Fibroblast of lung (primary cell): ENCODE data around the gene RAD18.

Experiments used
- EZH2 ChIP-seq: IDR thresholded peaks from 2 replicates; pipeline ENCODE4 v1.5.1; 2012; ENCODE audit warnings: low read length, control low read depth, mild to moderate bottlenecking; ENCODE audit errors: missing control alignments
- TF ChIP-seq, protein P1 (sequence below), 2 donors: IDR thresholded peaks in 1 of 2; conservative IDR thresholded peaks in 1 of 2; 1 replicate in 1 of 2; 2 replicates in 1 of 2; pipeline ENCODE4 v1.5.1; 2011 to 2012; ENCODE audit warnings: low read length in 2 of 2, control low read depth in 1 of 2, inconsistent platforms in 1 of 2, low read depth in 1 of 2, mild to moderate bottlenecking in 1 of 2

- TF ChIP-seq, protein P1, sequence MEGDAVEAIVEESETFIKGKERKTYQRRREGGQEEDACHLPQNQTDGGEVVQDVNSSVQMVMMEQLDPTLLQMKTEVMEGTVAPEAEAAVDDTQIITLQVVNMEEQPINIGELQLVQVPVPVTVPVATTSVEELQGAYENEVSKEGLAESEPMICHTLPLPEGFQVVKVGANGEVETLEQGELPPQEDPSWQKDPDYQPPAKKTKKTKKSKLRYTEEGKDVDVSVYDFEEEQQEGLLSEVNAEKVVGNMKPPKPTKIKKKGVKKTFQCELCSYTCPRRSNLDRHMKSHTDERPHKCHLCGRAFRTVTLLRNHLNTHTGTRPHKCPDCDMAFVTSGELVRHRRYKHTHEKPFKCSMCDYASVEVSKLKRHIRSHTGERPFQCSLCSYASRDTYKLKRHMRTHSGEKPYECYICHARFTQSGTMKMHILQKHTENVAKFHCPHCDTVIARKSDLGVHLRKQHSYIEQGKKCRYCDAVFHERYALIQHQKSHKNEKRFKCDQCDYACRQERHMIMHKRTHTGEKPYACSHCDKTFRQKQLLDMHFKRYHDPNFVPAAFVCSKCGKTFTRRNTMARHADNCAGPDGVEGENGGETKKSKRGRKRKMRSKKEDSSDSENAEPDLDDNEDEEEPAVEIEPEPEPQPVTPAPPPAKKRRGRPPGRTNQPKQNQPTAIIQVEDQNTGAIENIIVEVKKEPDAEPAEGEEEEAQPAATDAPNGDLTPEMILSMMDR (conservative IDR thresholded peaks at IDR 0.05 in 1 of 2, IDR thresholded peaks at IDR 0.05 in 1 of 2; ENCODE audit: low read depth in 1 of 2, low read length in 2 of 2), result no peak
- no peak for TF ChIP-seq EZH2
These were observed 121.0 kb downstream of the RAD18 start for GRCh38 chr3:8842293-8842692.
